ENCODE measurements around the gene ESYT2.

Gene ESYT2

DNA sequence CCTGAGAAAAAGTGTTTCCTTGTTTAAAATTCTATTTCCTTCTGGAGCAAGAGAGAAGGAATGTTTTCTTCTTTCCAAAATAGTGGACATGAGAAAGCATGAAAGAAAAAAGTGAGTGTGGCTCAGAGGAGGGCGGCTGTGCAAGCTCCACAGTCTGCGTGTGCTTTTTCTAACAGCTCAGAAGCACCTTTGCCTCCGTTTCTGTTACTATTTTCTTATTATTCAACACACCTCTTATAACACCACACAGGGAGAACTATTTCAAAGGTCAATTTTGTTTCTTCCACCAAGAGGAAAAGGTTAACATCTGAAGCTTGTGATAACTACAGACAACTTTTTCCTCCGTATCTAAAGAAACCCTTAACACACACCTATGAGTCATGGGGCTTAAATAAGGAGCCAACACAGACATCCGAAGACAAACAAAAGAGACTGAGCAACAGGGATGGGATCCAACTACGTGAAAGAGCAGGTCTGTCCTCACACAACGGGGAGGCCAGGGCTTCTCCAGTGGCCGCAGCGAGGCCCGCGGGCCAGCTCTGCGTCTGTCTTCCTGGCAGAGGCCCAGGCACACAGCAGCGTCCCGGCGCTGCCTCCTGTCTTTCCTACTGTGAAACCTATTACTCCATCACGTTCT lies 88.5 kb downstream of the ESYT2 start:
- DNase-seq = no peak

DNA sequence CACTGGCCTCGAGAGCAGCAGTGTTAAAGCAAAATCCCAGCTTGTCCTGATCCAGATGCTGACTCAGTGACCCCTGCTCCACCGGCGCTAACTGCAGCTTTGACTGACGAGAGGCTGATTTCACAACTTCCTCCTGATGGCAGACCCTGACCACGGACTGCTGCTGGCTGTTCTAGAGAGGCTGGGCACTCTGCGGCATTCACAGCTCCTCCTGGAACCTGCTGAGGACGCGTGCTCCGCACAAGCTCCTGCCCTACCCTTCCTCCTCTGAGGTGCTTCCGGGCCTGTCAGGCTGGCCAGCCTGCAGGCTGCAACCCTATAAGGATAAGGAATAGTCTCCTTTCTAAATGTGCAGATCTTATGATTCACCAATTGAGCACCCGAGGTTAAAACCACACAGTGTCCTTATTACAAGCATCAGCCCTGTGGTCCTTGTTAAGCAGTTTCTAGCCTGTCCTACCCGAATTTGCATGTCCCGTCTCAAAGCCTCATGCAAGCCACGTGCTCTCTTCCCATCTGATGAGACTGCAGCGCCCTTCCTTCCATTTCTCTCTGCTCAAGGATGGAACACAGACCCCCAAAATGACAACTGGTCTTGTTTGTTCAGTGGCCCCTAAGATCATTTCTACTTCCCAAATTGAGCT lies 89.2 kb downstream of the ESYT2 start:
- no peak for DNase-seq

DNA sequence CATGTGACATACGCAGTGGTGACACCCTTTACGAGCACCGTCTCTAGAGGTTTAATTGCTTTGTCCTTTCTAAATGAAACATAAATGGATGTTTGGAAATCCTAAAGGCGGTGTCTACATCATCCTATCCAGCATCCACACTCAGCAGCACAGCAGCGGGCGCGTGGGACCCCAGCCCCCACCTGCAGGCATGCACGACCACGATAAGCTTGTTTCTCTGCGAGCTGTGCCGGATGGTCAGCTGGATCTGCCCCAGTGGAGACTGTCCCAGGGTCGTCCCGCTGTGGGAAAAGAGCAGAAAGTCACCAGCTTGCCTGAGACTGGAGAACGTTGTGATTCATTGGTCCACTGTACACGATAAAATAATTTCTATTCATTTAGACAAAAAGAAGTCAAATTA lies 90.5 kb downstream of the ESYT2 start:
- no peak for DNase-seq

DNA sequence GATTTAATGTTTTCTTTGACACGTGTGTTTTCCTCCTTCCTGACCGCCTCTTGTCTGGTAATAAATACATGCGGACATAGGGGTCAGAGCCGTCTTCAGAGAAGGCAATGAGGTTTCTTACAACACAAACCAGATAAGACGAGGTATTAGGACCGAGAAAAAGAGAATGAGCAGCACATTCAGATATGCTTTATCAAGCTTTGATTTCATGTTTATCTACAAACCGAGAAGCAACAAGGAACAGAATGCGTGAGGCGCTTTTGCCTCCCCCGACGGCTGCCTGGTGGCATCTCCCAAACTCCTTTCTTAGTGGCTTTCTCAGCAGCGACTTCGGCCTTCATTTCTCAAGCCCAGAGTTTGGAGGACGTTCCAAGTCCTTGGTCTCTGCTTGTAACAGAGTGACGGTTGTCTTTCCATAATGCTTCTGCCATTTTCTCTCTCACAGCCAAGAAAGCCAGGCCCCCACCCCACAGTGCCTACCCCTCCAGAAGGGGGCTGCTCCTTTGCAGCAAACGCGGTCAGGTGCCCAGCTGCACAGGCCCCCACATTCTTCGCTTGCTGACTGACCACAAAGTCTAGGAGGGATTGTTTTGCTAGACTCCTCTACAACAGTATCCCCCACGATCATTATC lies 92.1 kb downstream of the ESYT2 start:
- DNase-seq = no peak

DNA sequence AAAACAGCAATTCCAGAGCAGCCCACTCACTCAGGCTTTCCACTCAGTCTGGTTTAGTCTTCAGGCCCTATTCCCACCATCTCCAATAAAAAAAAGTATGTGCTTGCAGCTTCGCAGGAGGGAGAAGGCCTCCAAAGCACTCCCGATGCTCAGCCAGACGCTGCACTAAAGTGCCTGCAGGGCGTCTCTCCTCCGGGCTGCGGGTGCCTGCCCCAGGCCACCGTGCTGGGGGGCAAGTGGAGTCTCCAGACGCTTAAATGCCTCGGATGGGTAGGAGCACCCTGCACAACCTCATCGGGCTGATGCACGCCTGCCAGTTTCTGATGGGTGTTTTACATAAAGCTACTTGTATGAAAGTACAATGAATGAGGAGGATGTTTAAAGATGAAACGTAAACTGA lies 93.4 kb downstream of the ESYT2 start:
- DNase-seq = no peak

DNA sequence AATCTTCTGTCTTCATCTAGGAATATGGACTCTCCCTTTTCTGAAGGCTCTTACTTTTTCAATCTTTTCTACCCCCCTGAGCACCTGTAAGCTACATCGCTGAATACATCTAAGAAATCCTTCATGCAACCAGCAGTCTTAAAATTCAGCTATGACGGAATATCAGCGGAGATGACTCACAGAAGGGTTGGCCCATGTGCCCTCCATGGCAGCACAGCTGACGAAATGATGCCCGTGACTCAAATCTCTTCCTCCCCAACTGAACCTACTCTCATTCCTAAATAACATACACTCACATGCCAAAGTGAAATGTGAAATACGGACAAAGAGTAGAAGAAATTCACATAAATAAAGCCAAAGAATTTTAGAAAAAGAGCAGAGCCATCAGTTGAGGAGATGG lies 94.4 kb downstream of the ESYT2 start:
- no peak for DNase-seq

DNA sequence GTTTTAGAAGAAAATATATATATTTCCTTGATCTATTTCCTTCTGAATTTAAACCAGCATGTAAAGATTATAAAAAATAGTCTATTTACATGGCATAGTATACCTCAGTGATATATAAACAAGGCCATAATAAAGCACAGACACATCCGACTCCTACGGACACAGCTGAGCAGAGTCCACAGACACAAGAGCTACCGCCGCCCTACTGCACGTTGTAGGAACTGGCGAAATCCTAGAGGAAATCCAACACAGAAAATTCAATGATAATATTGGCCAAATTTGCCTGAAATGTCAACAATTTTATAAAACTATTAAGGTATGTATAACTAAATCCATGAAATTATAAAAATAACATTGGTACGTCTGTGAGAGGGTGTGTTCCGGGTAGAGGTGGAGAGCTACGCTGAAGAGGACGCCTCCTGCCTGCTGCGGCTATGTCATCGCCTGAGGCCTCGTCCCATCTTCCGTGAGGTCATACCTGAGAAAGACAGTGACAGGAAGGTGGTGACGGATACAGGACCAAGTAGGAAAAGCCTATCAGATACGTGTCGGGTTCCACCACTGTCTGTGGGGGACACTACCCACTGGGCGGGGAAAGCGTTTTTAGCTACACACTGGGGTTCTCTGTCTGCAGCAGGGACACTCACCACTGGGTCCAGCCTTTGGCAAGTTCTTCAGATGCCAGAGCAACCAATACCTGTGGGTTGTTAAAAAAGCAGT lies 95.4 kb downstream of the ESYT2 start:
- DNase-seq = no peak

DNA sequence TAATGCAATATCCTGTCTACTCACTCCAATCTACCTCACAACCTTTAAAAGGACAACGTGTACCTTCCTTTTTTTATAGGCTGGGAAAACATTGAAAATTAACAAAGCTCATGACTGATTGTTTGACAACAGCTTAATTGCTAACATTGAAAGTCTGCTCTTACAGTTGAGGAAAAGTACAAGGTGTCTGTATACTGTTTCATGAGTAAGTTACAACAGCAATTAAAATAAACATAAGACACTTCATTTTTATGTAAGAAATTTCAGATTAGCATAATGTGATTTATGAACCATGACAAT lies 96.1 kb downstream of the ESYT2 start:
- DNase-seq = no peak

DNA sequence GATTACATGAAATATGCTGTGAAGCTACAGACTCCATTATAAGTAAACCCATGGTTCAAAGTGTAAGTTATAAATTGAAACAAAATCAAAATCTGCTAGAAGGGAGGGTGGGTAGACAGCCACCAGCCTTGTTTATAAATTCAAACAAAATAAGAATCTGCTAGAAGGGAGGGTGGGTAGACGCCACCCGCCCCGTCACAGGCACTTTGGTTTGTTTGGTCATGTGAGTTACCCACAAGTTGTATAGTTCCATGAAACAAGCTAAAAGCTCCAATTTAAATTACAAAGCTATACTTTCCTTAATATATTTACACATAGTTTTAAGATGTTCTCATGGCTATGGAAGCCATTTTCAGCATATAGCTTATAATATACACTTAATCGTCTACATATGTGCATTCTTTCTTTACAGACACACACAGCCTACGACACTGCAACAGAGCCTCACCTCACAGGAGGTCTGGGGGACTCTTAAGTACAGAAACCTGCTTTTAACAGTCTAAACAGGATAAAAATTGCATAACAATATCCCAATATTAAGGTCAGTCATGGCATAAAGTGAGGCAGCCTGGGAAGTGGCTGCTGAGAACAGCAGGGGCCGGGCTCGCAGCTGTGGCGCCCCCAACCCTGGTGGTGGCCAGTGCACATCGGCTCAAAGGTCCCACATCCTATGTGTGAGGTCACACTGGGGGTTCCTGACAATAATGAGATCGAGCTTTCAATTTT lies 96.7 kb downstream of the ESYT2 start:
- no peak for DNase-seq

DNA sequence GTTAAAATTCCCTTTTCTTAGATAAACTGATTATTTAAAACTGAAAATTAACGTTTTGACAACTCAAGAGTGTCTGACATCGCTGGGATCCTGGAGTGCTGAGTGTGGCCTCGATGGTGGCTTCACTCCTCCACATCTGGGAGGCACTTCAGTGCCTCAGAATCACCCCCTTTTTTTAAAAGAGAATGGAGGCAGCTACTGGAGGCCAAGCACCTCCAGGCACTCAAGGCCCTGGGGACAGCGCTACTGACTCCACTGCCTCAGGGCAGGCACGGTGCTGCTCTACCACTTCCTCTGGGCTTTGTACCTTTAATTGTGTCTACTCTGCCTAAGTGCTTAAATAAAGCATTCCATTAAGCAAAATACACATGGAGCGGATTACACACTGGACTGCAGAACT lies 97.5 kb downstream of the ESYT2 start:
- DNase-seq = no peak

DNA sequence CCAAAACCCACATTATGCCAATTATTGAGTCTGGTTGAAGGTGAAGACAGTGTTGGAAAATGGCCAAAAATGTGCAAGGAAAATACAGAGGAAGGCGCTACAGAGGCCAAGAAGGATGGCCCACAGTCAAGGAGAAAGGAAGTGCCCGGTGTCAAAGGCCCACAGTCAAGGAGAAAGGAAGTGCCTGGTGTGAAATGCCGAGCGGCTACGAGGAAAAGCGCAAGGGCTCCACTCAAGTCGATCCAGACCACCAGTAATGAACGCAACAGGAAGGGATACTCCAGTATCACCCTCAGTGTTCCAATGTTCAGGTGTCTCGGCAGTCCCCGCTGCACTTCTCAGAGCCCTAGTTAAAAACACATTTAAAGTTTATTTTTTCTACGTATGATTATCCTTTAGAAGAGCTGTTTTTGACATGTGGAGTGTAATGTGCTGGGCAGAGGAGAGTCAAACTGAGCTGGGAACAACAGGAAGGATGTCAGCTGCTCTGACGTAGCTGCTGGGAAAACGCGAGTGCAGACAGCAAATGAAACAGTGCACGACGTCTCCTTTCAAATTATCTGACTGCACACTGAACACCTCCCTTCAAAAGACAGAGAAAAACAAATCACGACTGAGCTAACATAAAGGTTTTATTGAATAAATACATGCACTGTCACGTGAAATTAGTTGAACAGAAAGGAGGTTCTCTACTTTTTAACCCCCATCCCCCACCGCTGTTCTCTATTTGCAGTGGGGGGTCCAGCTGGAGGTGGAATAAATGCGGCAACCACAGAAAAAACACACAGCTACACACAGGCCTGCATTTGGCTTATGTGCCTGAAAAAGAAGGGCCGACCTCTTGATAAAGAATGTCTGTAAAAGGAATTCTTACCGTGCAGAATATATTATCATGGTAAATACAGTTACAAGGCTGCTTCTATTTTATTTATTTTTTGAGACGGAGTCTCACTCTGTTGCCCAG lies 98.6 kb downstream of the ESYT2 start:
- no peak for DNase-seq

DNA sequence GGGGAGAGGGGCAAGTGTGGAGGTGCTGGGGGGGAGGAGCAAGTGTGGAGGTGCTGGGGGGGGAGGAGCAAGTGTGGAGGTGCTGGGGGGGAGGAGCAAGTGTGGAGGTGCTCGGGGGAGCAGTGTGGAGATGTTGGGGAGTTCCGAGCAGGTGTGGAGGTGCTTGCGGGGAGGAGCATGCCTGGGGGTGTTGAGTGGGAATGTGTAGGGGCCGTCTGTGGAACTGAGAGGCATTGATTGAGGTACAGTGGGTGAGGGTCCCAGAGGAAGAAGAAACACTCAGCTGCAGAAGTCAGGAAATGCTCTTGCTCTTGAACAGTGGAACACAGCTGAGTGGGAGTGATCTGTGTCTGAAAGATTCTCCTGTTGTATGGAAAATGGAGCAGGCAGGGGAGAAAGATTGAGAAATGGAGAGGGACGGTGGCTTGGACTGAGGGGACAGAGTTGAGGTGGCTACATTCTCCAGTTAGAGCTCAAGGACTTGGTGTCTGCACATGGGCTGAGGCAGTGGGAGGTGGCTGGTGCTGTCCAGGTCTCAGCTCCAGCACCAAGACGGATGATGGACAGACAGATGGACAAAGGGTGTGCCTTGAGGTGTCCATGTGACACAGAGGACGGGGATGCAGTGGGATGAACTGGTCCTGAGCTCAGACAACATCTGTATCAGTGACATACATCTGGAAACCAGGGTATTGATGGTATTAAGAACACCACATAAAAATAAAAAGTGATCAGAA lies 99.5 kb downstream of the ESYT2 start:
- no peak for DNase-seq

DNA sequence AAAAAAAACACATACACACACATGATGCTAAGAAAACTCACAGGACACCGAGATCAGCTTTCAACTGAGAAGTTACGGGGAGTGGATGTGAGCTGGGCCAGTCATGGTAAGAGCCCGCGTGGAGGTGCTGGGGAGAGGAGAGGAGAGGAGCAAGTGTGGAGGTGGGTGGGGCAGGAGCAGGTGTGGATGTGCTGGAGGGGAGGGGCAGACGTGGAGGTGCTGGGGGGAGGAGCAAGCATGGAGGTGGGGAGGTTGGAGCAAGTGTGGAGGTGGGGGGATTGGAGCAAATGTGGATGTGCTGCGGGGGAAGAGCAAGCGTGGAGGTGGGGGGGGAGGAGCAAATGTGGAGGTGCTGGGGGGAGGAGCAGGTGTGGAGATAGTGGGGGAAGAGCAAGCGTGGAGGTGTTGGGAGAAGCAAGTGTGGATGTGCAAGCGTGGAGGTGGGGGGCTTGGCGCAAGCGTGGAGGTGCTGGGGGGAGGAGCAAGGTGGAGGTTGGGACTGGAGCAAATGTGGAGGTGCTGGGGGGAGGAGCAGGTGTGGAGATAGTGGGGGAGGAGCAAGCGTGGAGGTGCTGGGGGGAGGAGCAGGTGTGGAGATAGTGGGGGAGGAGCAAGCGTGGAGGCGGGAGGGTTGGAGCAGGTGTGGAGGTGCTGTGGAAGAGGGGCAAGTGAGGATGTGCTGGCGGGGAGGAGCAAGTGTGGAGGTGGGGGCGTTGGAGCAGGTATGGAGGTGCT lies 100.2 kb downstream of the ESYT2 start:
- DNase-seq = no peak

DNA sequence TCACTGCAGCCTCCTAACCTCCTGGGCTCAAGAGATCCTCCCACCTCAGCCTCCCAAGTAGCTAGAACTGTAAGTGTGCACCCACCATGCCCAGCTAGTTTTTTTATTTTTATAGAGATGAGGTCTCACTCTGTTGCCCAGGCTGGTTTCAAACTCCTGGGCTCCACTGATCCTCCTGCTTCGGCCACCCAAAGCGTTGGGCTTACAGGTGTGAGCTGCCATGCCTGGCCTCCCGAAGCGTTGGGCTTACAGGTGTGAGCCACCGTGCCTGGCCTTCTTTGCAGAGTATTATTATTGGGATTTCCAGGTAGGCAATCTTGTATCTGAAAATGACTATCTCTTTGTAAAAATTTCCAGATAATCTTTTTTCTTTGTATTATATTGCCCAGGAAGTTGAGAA lies 101.6 kb downstream of the ESYT2 start:
- DNase-seq = no peak

DNA sequence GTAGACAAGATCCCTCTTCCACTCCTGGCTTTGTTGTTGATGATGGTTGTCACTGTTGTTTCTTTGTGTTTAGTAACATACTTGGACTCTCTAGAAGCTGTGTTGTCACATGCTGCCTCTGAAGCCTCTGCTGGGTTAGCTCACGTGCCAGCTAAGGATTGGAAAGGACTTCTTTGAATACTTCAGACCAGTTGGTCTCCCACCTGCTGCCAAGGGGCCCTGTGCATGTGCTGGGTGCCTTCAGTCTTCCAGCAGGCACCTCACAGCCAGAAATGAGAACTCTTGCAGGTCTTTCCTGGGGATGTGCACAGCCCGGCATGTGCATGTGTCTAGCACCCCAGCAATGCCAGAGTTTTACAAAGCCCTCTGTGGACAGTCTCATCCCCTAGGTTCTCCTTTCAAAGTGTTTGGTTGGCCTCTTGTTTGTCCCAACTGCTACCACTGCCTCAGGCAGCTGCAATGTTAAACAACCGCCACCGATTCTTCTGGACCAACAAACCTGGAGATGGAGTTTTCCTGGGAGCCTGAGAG lies 103.0 kb downstream of the ESYT2 start:
- no peak for DNase-seq

DNA sequence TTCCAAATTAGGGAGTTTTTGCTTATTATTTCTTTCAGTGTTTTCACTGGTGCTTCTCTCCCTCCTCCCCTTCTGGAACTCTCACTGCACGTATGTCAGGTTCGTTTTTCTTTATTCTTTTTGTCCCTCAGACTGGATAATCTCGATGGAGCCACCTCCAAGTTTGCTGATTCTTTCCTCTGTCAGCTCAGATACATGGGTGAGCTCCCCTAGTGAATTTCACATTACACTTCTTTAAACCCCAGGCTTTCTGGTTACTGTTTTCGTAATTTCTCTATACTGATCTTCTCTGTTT lies 103.9 kb downstream of the ESYT2 start:
- DNase-seq = no peak

DNA sequence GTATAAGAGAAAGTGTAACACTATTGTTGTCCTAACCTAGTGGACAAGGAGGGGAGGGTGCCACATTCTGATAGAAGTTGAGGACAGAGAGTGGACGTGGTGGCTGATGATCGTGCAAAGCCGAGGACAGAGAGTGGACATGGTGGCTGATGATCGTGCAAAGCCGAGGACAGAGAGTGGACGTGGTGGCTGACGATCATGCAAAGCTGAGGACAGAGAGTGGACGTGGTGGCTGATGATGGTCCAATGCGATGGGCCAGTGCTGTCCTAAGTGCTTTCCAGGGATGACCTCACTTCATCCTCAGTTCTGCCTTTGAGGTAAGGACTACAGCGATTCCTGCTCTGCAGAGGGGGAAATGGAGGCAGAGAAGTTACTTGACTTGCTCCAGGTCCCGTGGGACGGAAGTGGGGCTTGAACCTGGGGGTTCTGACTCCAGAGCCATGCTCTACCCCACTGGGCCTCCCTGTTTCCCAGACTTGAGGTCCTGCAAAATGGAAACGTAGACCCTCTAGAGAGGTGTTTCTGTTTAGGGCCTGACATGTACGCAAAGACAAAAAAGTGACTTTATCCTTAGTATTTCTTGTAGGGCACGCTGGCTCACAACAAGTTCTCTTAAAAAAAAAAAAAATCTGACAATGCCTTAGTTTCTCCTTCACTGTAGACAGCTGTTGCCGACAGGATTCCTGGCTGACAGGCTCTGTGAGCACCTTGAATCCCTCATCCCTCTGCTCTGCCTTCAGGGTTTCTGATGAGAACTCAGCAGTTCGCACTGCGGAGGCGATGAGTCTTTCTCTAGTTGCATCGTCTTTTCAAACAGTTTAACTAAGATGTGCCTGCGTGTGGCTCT lies 104.4 kb downstream of the ESYT2 start:
- no peak for DNase-seq

DNA sequence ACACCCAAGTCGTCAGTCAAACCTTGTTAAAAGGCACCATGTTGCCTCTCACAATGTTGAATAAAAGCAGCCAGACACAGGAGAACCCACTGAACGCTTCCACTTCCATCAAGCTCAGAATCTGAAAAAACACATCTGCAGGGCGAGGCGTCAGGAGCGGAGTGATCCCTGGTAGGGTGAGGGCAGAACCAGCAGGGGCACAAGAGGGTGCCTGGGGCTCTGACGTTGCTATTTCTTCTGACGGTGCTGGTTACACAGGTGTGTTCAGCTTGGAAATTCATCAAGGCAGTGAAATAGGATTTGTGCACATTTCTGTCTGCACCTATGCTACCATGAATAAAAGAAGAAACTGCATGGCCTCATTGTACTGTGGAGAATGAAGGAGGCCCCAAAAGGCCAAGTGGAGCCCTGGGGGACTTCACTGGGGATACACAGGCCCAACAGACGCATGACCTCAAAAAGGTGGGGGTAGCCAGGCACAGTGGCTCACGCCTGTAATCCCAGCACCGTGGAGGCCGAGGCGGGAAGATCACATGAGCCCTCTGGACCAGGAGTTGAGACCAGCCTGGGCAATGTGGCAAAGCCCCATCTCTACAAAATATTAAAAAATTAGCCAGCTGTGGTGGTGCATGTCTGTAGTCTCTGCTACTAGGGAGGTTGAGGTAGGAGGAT lies 105.5 kb downstream of the ESYT2 start:
- no peak for DNase-seq

DNA sequence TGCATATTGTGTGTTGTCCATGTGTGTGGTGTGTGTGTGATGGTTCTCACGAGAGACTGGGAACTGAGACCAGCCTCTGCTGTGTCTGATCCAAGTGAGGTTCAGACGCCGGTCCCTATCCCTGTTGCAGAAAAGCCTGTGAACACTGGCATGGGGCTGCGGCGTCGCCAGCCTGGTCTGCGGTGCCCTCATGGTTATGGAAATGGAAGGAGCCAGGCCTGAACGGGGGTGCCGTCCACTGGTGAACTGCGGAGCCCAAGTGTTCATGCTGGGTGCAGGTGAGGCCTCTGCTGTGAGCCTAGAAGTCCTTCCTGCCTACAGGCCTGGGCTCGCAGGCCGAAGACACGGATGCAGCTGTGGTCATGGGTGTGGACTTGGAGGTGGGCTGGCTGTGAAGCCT lies 106.0 kb downstream of the ESYT2 start:
- no peak for DNase-seq
